DOHH2 (cell line): Measurements from ENCODE around the gene CIB1.
A peak's percentile ranks its signal among the peaks of the same experiment; 100 is the strongest.

Experiments used
- H3F3A ChIP-seq: fragments of 200-600 bp; sonication (generic), shearing (Covaris generic); 2 replicates; pipeline ENCODE4 v1.6.0; 2016; ENCODE audit warnings: antibody characterized with exemption, mild to moderate bottlenecking; ENCODE audit not compliant: control insufficient read depth, insufficient read depth
- H3K27ac ChIP-seq: fragments of 200-600 bp; sonication (generic); 2 replicates; pipeline ENCODE4 v1.5.1; 2014; ENCODE audit warnings: low read depth, mild to moderate bottlenecking, low read length, moderate library complexity
- H3K27me3 ChIP-seq: fragments of 200-600 bp; sonication (generic); 2 replicates; pipeline ENCODE4 v1.6.1; 2014; ENCODE audit warnings: mild to moderate bottlenecking, low read length, mixed read lengths; ENCODE audit not compliant: control insufficient read depth
- H3K36me3 ChIP-seq: fragments of 200-600 bp; sonication (generic); 2 replicates; pipeline ENCODE4 v1.6.1; 2014; ENCODE audit warnings: mild to moderate bottlenecking, low read length, moderate library complexity, mixed read lengths; ENCODE audit not compliant: control insufficient read depth
- H3K4me1 ChIP-seq: fragments of 200-600 bp; sonication (generic); 2 replicates; pipeline ENCODE4 v1.6.1; 2014; ENCODE audit warnings: mild to moderate bottlenecking, low read length, mixed read lengths; ENCODE audit not compliant: control insufficient read depth
- H3K4me2 ChIP-seq: fragments of 200-600 bp; sonication (generic); 2 replicates; pipeline ENCODE4 v1.6.0; 2014; ENCODE audit warnings: mild to moderate bottlenecking, low read length, moderate library complexity
- H3K4me3 ChIP-seq: fragments of 200-600 bp; sonication (generic); 2 replicates; pipeline ENCODE4 v1.5.1; 2014; ENCODE audit warnings: mild to moderate bottlenecking, low read length, mixed read lengths
- H3K79me2 ChIP-seq: fragments of 200-600 bp; sonication (generic); 2 replicates; pipeline ENCODE4 v1.6.1; 2014; ENCODE audit warnings: mild to moderate bottlenecking, low read length, mixed read lengths; ENCODE audit not compliant: control insufficient read depth
- H3K9me2 ChIP-seq: fragments of 200-600 bp; sonication (generic); replicated peaks from 2 replicates; pipeline ENCODE4 v1.6.1; 2014; ENCODE audit warnings: mild to moderate bottlenecking, low read length, mixed read lengths; ENCODE audit not compliant: control insufficient read depth
- H3K9me3 ChIP-seq: fragments of 200-600 bp; sonication (generic); 2 replicates; pipeline ENCODE4 v1.6.1; 2014; ENCODE audit warnings: antibody characterized with exemption, low read length, mixed read lengths; ENCODE audit not compliant: control insufficient read depth, insufficient read depth
- H4K20me1 ChIP-seq: fragments of 200-600 bp; sonication (generic); 2 replicates; pipeline ENCODE4 v1.6.0; 2014; ENCODE audit warnings: low read depth, mild to moderate bottlenecking, antibody characterized with exemption, low read length, moderate library complexity; ENCODE audit not compliant: control insufficient read depth, insufficient read depth
- EZH2phosphoT487 ChIP-seq: fragments of 200-600 bp; sonication (generic); IDR thresholded peaks from 2 replicates; pipeline ENCODE4 v1.6.1; 2017; ENCODE audit warnings: borderline replicate concordance, mild to moderate bottlenecking, antibody characterized with exemption, low read length, moderate library complexity, mixed read lengths
- TF ChIP-seq, protein P1 (sequence below): fragments of 200-600 bp; sonication (generic); IDR thresholded peaks from one replicate; pipeline ENCODE4 v1.5.1; 2014; ENCODE audit warnings: antibody characterized with exemption, mild to moderate bottlenecking, low read depth, low read length; ENCODE audit not compliant: poor library complexity, severe bottlenecking

CIB1 gene

DNA sequence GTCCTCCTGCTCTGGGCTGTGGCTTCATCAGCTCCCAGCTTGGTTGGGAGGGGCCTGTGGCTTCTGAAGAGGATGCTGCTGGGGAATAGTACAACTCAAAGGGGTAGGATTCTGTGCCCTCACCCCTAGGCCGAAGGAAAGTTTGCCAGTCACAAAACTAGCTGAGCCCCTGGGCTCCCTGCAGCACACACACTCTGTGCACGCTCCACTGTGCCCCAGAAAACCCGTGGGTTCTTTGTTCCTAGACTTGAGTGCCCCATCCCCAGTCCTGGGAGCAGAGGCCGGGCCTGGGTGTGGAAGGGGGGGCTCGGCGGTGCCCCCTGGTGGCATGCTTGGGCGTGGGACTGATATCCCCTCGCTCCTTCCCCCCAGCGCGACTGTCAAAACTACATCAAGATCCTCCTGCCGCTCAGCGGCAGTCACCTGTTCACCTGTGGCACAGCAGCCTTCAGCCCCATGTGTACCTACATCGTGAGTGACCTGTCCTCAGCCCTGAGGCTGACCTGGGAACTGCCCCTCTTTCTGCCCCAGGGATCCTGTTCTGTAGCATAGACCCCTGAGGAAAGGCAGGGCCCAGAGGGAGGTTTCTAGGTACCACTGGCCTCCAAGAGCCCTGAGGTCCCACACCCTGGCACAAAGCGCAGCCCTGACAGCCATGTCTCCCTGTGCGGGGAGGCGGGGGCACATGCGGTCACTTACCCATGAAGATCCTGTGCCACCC is 14.2 kb downstream of the CIB1 start:
- Histone ChIP-seq H4K20me1 (no peaks in the 10 kb centered on the region), H3K4me1 (peaks cover 42% of the 10 kb centered on the region), H3K9me2 (no peaks in the 10 kb centered on the region), H3K36me3 (0 out of 2 replicates have a peak, but pooled peaks cover 2% of the 10 kb centered on the region), H3K27ac (no peak overlapping the region), H3K9me3 (no peaks in the 10 kb centered on the region), H3K27me3 (no peaks in the 10 kb centered on the region), H3F3A (no peaks in the 10 kb centered on the region; the same call in 1 of the 2 replicates), H3K79me2 (no peaks in the 10 kb centered on the region), H3K4me3 (no peak overlapping the region), H3K4me2 (no peak overlapping the region)
- TF ChIP-seq, protein P1, sequence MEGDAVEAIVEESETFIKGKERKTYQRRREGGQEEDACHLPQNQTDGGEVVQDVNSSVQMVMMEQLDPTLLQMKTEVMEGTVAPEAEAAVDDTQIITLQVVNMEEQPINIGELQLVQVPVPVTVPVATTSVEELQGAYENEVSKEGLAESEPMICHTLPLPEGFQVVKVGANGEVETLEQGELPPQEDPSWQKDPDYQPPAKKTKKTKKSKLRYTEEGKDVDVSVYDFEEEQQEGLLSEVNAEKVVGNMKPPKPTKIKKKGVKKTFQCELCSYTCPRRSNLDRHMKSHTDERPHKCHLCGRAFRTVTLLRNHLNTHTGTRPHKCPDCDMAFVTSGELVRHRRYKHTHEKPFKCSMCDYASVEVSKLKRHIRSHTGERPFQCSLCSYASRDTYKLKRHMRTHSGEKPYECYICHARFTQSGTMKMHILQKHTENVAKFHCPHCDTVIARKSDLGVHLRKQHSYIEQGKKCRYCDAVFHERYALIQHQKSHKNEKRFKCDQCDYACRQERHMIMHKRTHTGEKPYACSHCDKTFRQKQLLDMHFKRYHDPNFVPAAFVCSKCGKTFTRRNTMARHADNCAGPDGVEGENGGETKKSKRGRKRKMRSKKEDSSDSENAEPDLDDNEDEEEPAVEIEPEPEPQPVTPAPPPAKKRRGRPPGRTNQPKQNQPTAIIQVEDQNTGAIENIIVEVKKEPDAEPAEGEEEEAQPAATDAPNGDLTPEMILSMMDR = peak; percentile 90
- no peak for TF ChIP-seq EZH2phosphoT487

DNA sequence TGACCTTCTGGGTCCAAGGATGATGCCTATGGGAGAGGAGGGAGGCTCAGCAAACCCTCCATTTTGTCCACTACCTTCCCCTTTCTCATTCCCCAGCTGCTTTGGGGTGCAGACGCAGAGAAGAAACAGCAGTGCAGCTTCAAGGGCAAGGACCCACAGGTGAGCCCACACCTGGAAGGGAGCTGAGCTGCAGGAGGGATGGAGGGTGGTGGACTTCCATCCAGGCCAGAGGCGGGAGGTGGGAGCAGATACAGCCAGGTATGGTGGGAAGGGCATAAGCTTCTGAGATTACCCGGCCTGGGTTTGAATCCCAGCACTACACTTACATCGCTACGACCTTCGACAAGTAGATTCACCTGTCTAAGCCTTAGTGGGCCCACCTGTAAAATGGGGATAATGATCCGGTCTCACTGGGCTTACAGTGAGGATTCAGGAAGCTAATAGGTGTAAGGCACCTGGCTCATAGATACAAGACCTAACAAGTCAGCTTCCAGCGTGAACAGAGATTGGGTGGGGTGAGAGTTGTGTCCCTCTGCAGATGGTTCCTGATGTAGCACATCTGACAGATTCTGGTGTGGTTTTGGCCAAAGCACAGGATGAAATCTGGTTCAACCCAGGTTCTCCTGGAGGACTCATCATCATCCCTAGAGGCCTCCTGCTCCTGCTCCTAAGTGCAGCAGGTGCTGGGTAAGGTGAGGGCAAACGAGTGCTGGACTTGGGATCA is 15.9 kb downstream of the CIB1 start:
- H3K9me2 ChIP-seq = no peaks in the 10 kb centered on the region
- H3K4me1 ChIP-seq = peaks cover 55% of the 10 kb centered on the region
- no peaks in the 10 kb centered on the region for H3K9me3 ChIP-seq
- H3K79me2 ChIP-seq = no peaks in the 10 kb centered on the region
- no peaks in the 10 kb centered on the region for H4K20me1 ChIP-seq
- 0 out of 2 replicates have a peak, but pooled peaks cover 2% of the 10 kb centered on the region for H3K36me3 ChIP-seq
- H3F3A ChIP-seq = no peaks in the 10 kb centered on the region; the same call in 1 of the 2 replicates
- no peak overlapping the region for H3K4me2 ChIP-seq
- H3K27ac ChIP-seq = no peak overlapping the region
- H3K27me3 ChIP-seq = no peaks in the 10 kb centered on the region
- no peak overlapping the region for H3K4me3 ChIP-seq
- TF ChIP-seq, protein P1 = no peak

DNA sequence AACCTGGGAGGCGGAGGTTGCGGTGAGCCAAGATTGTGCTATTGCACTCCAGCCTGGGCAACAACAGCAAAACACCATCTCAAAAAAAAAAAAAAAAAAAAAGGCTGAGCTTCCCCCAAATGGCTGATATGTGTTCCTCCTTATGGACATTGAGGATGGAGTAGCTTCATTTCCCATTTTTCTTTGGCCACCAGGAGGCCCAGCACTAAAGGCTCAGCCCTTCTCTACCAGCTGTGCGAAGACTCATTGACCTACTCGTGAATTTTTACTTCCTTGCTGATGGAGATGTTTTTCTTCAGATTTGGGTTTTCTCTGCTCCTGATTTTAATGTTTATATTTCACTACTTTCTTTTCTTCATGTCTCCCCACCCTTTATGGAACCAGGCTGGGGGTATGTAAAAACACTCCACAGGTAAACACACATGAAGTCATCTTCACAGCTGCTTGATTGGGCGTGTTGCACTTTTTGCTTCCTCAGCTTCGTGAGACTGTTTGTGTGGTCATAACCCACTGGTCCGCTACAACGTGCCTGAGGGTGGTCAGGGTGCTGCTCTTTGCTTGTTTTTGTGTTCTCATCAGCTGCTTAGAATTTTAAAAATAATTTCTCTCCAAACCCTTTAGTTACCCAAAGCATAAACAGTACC is 19.1 kb downstream of the CIB1 start:
- TF ChIP-seq, protein P1 = no peak
- no peak for TF ChIP-seq EZH2phosphoT487
- no peaks in the 10 kb centered on the region for H4K20me1 ChIP-seq

More for the DNA sequence above, 19.1 kb downstream of the CIB1 start:
- Histone ChIP-seq H3F3A (no peaks in the 10 kb centered on the region; the same call in 1 of the 2 replicates), H3K4me3 (no peak overlapping the region), H3K9me3 (no peaks in the 10 kb centered on the region), H3K4me1 (peaks cover 46% of the 10 kb centered on the region), H3K79me2 (no peaks in the 10 kb centered on the region), H3K36me3 (no peaks in the 10 kb centered on the region), H3K27me3 (no peaks in the 10 kb centered on the region), H3K4me2 (peak overlapping the region; percentile 0; the same call in 1 of the 2 replicates), H3K27ac (peak overlapping the region; percentile 2; the same call in 1 of the 2 replicates), H3K9me2 (no peaks in the 10 kb centered on the region)
